ENCODE data around the gene GPR146. TPM values are rescaled to one million over a fixed set of nuclear protein-coding genes. Genes with fewer than 3 reads are reported as not detected.
"Not testable (repeated sequence)": the region's sequence is repeated elsewhere in the genome, so short reads cannot be mapped to it uniquely, and the experiment has no call there.

The GPR146 gene, protein sequence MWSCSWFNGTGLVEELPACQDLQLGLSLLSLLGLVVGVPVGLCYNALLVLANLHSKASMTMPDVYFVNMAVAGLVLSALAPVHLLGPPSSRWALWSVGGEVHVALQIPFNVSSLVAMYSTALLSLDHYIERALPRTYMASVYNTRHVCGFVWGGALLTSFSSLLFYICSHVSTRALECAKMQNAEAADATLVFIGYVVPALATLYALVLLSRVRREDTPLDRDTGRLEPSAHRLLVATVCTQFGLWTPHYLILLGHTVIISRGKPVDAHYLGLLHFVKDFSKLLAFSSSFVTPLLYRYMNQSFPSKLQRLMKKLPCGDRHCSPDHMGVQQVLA
- total RNA-seq (2014; rRNA removed; shearing (Covaris generic)) = 1.1 and 1.9 TPM in 2 replicates
- 2.3 and 4.0 TPM in 2 replicates for polyA plus RNA-seq (2015; cell fraction: cytosol; rRNA removed)
- polyA plus RNA-seq (2015; cell fraction: nucleus; rRNA removed) = 1.9 and 3.7 TPM in 2 replicates

DNA sequence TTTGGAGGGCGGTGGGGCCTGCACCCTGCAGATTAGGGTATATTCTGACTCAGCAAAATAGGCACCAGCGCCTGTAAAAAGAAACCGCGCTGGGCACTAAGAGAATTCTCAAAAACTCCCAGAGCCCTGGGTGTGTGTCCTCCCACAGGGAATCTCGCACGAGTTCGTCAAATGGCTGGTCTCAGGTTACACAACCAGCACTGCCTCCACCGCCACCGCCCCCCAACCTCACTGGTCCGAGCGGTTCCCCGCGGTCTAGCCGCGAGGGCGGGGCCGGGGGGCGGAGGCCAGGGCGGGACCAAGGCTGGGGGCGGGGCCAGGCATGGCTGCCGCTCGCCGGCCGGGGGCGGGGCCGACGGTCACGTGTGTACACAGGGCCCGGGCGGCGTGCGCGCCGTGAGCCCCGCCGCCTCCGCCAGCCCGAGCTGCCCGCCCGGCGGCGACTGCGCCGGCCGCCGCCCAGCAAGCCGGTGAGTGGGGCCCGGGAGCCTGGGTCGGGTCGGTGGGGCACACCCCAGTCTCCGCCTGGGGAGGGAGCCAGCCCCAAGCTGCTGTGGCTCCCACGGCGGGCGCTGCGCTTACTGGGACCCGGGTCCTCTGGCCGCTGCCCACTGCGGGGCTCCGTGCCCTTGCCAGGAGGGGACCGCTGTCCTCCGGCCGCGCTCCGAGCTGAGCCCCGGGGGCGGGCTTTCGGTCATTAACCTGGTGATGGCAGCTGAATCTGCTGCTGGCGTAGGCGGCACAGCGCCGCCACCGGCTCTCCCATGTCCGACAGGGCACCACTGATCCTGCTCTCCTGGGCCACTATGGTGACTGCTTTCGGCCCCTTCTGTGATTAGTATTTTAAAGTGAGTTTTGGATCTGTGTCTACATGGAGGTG is at the start of gene GPR146:
Gene GPR146, plus strand, starts transcription at position 358 of the 880 bp plus-strand sequence. CDS start 12,970 bp downstream, outside the sequence.
- peak; percentile 90 for DNase-seq (ENCODE audit: low read depth)

DNA sequence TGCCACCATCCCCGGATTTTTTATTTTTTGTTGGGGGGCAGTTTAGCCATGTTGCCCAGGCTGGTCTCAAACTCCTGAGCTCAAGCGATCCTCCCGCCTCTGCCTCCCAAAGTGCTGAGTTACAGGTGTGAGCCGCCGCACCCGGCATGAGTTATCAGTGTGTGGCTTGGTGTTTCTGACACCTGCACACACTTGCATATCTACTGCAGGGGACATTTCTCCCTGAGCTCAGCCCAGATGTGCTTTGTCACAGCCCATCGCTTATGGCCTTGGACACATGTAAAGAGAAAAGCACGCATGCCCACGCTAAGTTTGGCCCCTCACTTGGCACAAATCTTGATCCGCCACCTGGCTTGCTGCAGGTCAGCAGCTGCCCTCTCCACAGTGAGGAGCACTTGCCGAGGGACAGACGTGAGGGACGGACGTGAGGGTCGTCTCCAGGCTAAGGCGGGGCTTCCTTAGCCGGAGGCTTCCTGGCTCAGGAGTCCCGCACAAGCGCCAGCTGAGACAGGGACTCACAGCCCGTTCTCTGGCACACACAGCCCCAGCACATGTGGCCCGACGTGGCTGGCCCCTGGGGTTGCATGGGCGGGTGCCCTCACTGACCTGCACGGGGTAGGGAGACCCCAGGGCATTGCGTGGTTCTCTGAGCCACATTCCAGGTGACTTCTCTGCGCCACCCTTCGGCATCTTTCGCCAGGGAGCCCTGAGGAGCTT is 49.6 kb upstream of the GPR146 start:
- no peak for DNase-seq (ENCODE audit: low read depth)

DNA sequence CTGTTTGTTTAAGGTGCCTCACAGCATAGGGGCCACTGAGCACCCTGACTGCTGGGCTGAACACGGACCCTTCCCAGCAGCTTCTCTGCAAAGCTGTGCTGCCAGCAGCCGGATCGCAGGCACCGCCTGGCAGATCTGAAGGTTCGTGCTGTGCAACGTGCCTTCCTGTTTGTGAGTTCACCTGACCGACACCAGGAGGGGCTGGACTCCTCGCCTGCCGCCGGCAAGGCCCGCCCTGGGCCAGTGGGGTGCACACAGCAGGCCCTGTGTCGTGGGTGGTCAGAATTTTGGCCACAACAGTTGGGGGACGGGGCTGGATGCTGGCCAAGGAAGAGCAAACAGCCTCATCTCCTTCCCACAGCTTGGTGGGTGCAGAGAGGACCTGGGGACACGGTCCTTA is 48.8 kb upstream of the GPR146 start:
- DNase-seq (ENCODE audit: low read depth) = no peak

DNA sequence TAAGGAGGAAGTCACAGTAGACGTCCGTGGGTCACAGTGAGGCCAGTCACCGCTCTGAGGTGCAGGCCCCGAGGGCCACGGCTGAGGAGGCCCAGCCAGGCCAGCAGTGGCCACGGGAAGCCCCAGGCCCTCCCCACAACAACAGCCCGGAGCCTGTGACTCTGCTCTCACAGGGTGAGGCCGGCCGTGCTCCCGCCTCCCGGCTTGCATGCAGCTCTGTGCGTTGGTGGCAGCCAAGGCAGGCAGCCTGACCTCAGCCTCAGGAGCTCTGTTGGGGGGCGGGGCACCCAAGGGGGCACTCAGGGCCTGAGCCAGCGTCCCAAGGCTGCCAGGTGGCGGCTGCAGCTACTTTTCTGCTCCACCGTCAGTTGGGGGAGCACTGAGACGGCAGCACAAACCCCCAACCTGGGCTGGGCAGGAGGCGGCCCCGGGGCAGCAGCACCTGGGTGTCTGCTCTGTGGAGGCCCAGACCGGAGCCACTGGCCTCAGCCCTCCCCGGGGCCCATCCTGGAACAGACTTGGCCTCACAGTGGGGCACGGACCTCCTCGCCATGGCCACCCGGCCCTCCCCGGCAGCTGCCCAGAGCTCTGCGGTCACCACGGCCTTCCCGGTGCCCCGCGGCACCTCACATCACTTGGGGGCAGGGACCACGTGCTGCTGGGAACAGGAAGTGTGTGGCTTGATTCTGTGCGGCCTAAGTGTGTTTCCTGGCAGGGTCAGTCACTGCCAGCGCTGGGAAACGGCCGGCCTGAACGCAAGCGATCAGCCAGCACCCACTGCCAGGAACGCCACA is 48.1 kb upstream of the GPR146 start:
- DNase-seq (ENCODE audit: low read depth) = no peak

DNA sequence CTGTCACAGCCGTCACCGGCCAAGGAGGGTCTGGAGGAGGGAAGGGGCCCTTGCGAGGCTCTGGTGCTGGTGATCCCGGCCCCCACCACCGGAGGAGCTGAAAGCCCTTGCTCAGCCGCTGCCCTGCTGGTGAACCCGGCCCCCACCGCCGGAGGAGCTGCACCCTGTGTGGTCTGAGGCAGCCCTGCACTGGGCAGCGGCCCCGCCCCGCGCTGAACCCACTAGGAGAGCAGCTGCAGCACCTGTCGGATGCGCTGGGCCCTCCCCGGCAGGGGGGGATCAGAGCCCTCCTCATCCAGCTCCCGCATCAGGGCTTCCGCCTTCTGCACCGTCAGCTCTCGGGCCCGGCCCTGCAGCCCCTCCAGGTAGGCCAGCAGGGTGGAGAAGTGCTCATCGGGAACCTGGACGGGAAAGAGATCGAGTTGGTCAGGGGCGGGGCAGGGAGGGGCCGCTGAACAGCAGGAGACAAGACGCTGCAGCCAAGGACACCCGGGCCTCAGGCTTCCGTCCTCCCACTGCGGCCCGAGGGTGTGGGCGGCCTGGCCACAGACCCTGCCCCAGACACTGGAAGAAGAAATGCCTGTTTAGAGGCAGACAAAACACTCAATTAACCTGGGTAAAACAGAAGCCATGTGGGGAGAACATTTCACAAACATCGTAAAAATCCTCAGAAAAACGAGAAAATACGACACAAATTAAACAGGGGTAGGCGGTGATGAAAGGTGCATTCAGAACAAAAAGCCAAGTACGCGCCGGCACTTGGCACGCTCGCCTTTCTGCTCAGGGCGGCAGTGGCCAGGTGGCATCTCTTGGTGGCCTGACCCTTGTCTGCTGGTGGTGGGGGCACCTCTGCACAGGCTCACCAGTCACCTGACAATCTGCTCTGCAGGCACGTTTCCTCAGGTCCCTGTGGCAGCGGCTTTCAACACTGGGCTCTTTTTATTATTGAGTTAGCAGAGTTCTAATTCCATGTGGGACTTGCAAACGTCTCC is 46.6 kb upstream of the GPR146 start:
- no peak for DNase-seq (ENCODE audit: low read depth)

DNA sequence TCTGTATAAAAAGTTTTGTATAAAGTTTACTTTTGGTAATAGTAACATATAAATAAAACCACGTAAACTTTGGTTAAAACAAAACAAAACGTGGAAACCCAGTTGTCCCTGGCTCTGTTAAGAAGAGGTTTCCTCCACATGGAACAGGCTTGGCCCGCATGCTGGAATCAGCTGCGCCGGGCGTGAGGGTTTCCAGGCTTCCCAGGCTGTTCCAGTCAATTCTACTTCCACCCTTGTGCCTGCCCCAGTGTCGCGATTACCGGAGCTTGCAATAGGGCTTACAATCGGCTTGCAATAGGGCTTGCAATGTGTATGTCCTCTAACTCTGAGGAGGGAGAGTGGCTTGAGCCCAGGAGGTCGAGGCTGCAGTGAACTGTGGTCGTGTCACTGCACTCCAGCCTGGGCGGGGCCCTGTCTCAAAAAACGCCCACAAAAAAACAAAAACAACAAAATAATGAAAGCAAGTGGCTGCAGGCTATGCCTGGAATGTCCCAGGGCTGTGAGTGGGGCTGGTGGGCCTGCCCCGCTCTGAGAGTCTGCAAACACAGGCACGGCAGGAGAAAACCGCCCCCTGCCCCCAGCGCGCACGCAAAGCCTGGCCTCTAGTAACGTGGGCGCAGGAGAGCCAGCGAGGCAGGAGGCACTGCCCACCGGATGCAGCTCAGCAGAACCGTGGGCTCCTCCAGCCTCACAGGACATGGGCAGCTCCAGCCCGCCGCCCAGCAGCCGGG is 45.0 kb upstream of the GPR146 start:
- no peak for DNase-seq (ENCODE audit: low read depth)

DNA sequence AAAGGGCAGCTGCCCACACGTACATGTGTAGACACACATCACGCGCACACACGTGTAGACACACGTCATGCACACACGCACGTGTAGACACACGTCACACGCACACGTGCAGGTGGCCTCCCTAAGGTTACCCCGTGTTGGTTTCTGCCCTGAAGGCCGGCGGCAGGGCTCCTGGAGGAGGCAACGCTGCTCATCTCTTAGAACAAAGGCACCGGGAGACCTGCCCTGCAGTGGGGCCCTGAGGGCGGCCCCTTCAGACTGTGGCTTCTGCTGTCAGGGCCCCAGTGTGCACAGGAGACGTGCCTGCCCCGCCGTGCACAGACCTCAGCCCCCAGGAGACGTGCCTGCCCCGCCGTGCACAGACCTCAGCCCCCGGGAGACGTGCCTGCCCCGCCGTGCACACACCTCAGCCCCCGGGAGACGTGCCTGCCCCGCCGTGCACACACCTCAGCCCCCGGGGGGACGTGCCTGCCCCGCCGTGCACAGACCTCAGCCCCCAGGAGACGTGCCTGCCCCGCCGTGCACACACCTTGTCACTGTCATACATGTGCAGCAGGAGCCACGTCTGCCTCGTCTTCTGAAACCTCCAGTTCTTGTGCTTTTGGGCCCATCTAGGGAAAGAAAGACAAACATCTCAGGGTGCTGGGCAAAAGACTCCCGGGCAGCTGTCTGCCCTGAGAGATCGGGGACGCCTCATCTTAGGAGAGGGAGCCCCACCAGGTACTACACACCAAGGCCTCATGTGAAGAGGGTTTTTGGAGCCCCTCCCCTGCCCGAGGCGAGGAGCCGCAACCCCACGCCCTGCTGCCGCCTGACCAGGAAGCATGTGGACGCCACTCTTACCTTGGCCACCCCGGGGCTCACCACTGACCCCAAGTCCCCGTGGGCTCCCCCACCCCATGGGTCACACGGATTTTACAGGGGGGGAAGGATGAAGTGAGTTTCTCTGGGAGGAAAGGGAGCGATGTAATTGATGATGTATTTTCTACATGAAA is 44.1 kb upstream of the GPR146 start:
- DNase-seq (ENCODE audit: low read depth) = no peak

DNA sequence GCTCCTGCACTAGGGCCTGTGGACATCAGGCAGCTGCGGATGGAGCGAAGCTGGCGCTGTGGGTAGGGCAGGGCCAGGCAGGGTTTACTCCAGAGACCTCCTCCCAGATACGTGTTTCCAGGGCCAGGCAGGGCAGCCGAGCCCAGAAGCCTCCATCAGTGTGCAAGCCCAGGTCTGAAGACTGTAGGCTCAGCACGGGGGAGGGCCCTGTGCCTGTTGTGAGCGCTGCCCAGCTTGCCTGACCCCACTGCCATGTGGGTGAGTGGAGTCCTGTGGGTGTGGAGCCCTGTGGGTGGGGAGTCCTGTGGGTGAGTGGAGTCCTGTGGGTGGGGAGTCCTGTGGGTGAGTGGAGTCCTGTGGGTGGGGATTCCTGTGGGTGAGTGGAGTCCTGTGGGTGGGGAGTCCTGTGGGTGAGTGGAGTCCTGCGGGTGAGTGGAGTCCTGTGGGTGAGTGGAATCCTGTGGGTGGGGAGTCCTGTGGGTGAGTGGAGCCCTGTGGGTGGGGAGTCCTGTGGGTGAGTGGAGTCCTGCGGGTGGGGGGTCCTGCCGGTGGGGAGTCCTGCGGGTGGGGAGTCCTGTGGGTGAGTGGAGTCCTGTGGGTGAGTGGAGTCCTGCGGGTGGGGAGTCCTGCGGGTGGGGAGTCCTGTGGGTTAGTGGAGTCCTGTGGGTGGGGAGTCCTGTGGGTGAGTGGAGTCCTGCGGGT is 43.1 kb upstream of the GPR146 start:
- not testable (repeated sequence) for DNase-seq (ENCODE audit: low read depth)

DNA sequence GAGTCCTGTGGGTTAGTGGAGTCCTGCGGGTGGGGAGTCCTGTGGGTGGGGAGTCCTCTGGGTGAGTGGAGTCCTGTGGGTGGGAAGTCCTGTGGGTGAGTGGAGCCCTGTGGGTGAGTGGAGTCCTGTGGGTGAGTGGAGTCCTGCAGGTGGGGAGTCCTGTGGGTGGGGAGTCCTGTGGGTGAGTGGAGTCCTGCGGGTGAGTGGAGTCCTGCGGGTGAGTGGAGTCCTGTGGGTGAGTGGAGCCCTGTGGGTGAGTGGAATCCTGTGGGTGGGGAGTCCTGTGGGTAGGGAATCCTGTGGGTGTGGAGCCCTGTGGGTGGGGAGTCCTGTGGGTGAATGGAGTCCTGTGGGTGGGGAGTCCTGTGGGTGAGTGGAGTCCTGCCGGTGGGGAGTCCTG is 42.3 kb upstream of the GPR146 start:
- not testable (repeated sequence) for DNase-seq (ENCODE audit: low read depth)

DNA sequence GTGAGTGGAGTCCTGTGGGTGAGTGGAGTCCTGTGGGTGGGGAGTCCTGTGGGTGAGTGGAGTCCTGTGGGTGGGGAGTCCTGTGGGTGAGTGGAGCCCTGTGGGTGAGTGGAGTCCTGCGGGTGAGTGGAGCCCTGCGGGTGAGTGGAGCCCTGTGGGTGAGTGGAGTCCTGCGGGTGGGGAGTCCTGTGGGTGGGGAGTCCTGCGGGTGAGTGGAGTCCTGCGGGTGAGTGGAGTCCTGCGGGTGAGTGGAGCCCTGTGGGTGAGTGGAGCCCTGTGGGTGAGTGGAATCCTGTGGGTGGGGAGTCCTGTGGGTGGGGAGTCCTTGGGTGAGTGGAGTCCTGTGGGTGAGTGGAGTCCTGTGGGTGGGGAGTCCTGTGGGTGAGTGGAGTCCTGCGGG is 41.9 kb upstream of the GPR146 start:
- DNase-seq (ENCODE audit: low read depth) = not testable (repeated sequence)

DNA sequence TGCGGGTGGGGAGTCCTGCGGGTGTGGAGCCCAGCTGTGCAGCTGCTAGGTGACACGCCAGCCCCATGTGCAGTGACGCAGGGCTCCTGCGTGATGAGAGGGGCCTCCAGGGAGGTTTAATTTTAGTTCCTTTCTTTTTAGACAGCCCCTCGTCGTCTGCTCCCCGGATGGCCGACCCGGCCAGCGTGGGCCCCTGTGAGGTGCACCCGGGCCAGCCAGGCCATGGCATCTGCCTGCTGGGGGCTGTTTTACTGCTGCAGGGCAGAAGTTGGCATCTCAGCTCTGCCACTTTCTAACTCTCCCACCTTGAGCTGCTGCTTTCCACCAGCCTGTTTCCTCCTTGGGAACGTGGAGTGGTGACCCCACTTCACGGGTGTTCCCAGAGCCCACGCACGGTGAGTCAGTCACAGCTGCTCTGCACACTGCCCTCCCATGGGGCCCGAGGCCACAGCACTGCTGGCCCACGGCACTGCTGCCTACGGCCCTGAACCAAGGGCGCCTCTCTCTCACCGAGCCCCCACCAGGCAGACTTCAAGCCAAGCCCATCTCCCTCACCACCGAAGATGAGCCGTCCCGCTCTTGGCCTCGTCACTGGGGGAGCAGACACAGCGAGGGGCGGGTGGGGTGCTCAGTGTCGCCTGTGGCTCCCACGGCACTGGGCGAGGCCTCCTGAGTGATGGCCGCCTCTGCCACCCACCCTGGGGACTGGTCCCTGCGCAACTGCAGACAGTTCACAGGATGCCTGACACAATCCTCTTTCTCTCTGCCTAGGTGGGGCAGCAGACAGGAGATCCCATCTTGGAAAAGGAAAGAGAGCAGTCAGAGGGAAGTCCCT is 40.1 kb upstream of the GPR146 start:
- no peak for DNase-seq (ENCODE audit: low read depth)

DNA sequence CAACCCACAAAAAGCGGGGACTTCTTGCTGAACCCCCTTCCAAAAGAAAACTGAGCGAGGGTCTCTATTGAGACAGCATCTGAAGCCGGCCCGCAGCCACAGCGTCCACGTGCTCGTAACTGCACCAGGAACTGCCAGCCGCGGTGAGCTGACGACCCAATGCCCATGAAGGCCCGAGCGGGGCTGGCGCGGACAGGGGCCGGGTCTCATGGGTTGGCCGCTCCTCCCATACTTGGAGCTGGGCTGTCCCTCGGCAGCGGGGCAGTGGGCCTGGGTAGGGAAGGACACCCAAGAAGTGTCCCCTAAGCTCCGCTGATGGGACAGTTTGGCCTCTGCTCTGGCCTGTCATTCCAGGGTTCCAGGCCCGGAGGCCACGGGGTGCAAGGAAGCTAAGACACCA is 39.0 kb upstream of the GPR146 start:
- no peak for DNase-seq (ENCODE audit: low read depth)

DNA sequence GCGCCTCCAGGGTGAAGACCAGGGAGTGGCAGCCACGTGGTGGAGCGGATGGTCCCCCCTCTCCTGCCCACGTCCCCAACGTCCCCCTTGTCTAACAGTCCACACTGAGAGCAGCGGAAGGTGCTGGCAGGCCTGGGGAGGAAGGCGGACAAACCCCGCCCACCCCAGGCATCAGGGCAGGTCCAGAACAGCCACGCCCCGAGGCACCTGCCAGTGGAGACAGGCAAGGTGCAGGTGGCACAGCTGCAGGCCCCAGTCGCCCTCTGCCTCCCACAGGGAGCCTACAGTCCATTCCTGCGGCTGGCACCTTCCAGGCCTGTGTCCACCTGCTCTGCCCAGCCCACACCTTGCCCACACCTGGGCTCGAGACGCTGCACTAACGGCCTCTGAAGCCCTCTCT is 36.4 kb upstream of the GPR146 start:
- DNase-seq (ENCODE audit: low read depth) = no peak

DNA sequence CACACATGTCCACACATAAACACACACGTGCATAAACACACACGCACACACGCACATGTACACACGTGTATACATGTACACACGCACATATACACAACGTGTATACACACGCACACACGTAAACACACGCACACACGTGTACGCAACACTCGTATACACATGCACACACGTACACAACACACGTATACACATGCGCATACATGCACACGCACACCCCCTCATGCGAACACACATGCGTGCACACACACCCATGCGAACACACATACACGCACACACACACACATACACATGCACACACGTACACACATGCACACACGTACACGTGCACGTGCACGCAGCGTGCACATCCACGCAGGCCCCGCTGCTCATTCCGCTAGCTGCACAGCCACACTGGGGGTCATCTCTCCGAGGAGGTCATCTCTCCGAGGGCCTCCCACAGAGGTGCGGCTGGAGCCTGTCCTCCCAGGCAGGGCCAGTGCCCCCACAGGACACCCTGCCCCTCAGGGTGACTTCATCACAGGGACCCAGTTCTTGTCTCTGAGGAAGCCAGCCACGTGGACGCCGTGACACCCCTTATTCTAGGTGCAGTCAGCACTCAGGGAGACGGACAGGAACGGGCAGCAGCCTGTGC is 35.5 kb upstream of the GPR146 start:
- no peak for DNase-seq (ENCODE audit: low read depth)

DNA sequence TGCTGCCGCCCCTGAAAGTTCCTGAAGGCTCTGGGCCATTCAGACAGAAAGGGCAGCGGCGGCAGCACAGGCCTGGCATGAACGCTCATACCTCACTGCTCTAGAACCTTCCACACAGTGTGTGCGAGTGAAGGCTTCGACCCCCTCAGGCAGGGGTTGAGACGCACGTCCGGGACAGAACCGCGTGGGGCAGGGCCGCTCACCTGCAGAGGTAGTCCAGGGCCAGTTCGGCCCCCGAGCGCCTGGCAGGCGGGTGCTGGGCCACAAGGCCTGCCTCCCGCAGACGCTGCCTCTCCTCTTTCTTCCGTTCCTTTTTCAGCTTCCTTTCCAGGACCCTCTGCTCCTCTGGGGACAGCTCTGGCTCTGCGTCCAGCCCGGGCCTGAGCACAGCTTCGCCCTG is 34.6 kb upstream of the GPR146 start:
- DNase-seq (ENCODE audit: low read depth) = no peak

DNA sequence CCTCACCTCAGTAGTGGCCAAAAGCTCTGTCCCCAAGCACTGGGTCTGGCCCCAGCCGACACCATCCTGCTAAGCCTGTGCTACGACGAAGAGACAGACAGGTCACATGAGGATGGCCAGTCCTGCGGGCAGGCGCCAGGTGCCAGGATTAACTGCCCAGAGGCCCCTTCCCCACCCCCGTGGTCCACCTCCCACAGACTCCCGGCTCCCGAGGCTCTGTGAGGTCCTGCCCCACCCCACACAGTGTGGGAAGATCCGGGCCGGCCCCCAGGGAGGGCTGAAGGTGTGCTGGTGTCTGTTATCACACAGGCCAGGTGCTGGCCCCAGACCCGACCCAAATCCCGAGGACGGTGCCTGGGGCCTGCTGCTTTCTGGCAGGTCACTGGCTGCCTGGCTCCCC is 34.1 kb upstream of the GPR146 start:
- DNase-seq (ENCODE audit: low read depth) = no peak
